Hepatocyte (in vitro differentiated cells): ENCODE data around the gene PTRH1. TPM values are rescaled to one million over a fixed set of nuclear protein-coding genes. Genes with fewer than 3 reads are reported as not detected.
A peak's percentile ranks its signal among the peaks of the same experiment; 100 is the strongest.

ENCODE experiments used
- DNase-seq: peaks from one replicate; pipeline ENCODE4 v3.0.0-alpha.2; 2016; ENCODE audit warnings: low spot score
- H2AFZ ChIP-seq: fragments of 200-600 bp; sonication (generic); 2 replicates; pipeline ENCODE4 v1.6.0; 2016; ENCODE audit warnings: antibody characterized with exemption, mild to moderate bottlenecking
- H3K27ac ChIP-seq: fragments of 200-600 bp; sonication (generic); 2 replicates; pipeline ENCODE4 v1.5.1; 2016; ENCODE audit warnings: mild to moderate bottlenecking
- H3K27me3 ChIP-seq: fragments of 200-600 bp; sonication (generic); 2 replicates; pipeline ENCODE4 v1.6.1; 2016
- H3K36me3 ChIP-seq: fragments of 200-600 bp; sonication (generic); replicated peaks from 2 replicates; pipeline ENCODE4 v1.5.1; 2016; ENCODE audit warnings: low read depth; ENCODE audit not compliant: insufficient read depth
- H3K4me1 ChIP-seq: fragments of 200-600 bp; sonication (generic); 2 replicates; pipeline ENCODE4 v1.5.1; 2016; ENCODE audit warnings: mild to moderate bottlenecking, moderate library complexity; ENCODE audit not compliant: insufficient read depth
- H3K4me2 ChIP-seq: fragments of 200-600 bp; sonication (generic); 2 replicates; pipeline ENCODE4 v1.6.0; 2016
- H3K4me3 ChIP-seq: fragments of 200-600 bp; sonication (generic); 2 replicates; pipeline ENCODE4 v1.5.1; 2016; ENCODE audit warnings: mild to moderate bottlenecking
- H3K79me2 ChIP-seq: fragments of 200-600 bp; sonication (generic); 2 replicates; pipeline ENCODE4 v1.6.0; 2017; ENCODE audit warnings: mild to moderate bottlenecking
- H3K9me2 ChIP-seq: fragments of 200-600 bp; sonication (generic); replicated peaks from 2 replicates; pipeline ENCODE4 v1.6.0; 2017; ENCODE audit warnings: mild to moderate bottlenecking; ENCODE audit not compliant: insufficient read depth
- H3K9me3 ChIP-seq: fragments of 200-600 bp; sonication (generic); 2 replicates; pipeline ENCODE4 v1.5.1; 2016; ENCODE audit warnings: low read depth, mild to moderate bottlenecking
- H4K20me1 ChIP-seq: fragments of 200-600 bp; sonication (generic); 2 replicates; pipeline ENCODE4 v1.6.0; 2016; ENCODE audit warnings: mild to moderate bottlenecking; ENCODE audit not compliant: insufficient read depth, poor library complexity, severe bottlenecking
- EZH2 ChIP-seq: fragments of 200-600 bp; sonication (generic); IDR thresholded peaks from 2 replicates; pipeline ENCODE4 v1.6.1; 2016; ENCODE audit warnings: antibody characterized with exemption, mild to moderate bottlenecking, borderline replicate concordance
- EZH2phosphoT487 ChIP-seq: fragments of 200-600 bp; sonication (generic); IDR thresholded peaks from one replicate; pipeline ENCODE4 v1.6.1; 2018; ENCODE audit warnings: antibody characterized with exemption, mild to moderate bottlenecking, low read depth, moderate library complexity; ENCODE audit not compliant: unreplicated experiment, severe bottlenecking
- WGBS: methylation state at CpG from one replicate; pipeline ENCODE4 v1.1.6; 2016; ENCODE audit warnings: low lambda C conversion rate; ENCODE audit errors: missing lambda C conversion rate; 5-methylcytosine and 5-hydroxymethylcytosine counted together
- polyA plus RNA-seq: library from polyadenylated mRNA; unstranded; fragments of >200 nt; fragmentation: Nextera tagmentation; extraction: Ambion mirVana; gene quantifications from 2 replicates; pipeline ENCODE4 v1.2.1, GENCODE V29; 2016
- total RNA-seq: library from RNA; depleted of rRNA; stranded (reverse); fragments of >200 nt; gene quantifications from 2 replicates; pipeline ENCODE4 v1.2.3, GENCODE V29; 2014
- TF ChIP-seq, protein P1 (sequence below): fragments of 200-600 bp; sonication (generic); IDR thresholded peaks from 2 replicates; pipeline ENCODE4 v1.5.1; 2016; ENCODE audit warnings: antibody characterized with exemption, mild to moderate bottlenecking; ENCODE audit not compliant: poor library complexity

Gene PTRH1
- total and polyA plus RNA-seq, 2 experiments from 2014 or later: 13.5 to 25.9 TPM

DNA sequence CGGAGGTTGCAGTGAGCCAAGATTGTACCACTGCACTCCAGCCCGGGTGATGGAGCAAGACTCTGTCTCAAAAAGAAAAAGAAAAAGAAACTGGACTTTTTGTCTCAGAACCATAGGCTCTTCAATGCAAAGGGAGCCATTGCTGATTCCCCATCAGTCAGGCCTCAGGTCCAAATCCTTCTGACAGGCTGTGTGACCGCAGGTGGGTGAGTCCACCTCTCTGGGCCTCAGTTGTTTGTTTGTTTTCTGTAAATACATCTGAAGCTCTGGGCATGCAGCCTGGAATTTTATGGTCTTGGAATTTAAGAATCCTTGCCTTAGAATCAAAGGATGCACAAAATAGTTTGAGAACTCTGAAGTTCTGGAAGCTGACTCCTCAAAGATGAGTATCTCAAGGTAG, 40.8 kb upstream of the PTRH1 start:
- Histone ChIP-seq H3K4me1 (no peaks in the 10 kb centered on the region), H4K20me1 (no peaks in the 10 kb centered on the region), H2AFZ (no peak overlapping the region), H3K27ac (no peak overlapping the region), H3K9me2 (no peaks in the 10 kb centered on the region), H3K79me2 (no peaks in the 10 kb centered on the region), H3K36me3 (no peaks in the 10 kb centered on the region), H3K9me3 (no peaks in the 10 kb centered on the region), H3K27me3 (peaks cover 47% of the 10 kb centered on the region), H3K4me2 (no peak overlapping the region), H3K4me3 (no peak overlapping the region)
- TF ChIP-seq EZH2phosphoT487 (no peak), EZH2 (no peak)
- TF ChIP-seq, protein P1, sequence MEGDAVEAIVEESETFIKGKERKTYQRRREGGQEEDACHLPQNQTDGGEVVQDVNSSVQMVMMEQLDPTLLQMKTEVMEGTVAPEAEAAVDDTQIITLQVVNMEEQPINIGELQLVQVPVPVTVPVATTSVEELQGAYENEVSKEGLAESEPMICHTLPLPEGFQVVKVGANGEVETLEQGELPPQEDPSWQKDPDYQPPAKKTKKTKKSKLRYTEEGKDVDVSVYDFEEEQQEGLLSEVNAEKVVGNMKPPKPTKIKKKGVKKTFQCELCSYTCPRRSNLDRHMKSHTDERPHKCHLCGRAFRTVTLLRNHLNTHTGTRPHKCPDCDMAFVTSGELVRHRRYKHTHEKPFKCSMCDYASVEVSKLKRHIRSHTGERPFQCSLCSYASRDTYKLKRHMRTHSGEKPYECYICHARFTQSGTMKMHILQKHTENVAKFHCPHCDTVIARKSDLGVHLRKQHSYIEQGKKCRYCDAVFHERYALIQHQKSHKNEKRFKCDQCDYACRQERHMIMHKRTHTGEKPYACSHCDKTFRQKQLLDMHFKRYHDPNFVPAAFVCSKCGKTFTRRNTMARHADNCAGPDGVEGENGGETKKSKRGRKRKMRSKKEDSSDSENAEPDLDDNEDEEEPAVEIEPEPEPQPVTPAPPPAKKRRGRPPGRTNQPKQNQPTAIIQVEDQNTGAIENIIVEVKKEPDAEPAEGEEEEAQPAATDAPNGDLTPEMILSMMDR: no peak
- DNase-seq: no peak
- 100% methylated on average over 3 of the region's 3 CpGs for WGBS

DNA sequence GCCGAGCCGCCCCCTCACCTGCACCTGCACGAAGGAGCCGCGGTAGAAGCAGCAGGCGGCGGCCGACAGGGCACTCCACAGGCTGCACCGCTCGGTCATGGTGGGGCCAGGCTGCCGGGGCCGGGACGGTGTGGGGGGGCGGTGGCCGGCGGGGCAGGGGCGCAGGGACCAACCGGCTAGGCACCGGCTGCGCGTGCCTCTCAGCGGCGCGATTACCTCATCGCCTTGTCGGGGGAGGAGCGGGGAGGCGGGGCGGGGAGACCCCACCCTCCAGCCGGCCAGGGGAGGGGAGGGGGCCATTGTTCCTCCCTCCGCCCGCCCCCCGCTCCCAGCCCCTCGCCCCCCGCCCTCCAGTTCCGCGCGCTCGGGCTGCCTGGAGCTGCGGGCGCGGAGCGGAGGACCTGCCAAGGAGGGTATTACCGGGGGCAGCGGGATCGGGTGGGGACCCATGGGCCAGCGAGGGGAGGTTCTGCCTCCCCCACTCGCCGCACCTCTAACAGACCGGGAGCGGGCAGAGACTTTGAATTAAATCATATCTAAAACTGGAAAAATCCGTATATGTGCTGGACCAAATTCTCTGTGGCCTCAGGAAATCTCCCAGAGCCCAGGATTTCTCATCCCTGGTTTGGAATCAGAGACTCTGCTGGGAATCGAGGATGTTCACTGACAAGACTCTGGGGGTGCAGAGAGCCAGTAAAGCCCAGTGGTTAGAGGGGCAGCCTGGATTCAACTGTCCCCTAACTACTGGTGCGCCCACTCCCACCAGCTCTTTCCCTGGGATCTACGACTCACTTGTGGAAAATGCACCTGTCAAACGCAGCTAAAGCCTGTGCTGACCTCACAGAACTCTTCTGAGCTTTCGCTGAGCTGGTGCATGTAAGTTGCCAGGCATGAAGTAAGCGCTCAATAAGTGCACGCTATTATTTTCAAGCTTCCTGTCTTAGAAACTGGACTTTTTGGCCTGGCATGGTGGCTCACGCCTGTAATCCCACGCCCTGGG, 39.9 kb upstream of the PTRH1 start:
- Histone ChIP-seq H3K9me2 (no peaks in the 10 kb centered on the region), H4K20me1 (no peaks in the 10 kb centered on the region), H3K4me2 (peak overlapping the region; percentile 80), H3K4me3 (no peak overlapping the region), H3K79me2 (no peaks in the 10 kb centered on the region), H3K9me3 (no peaks in the 10 kb centered on the region), H3K27me3 (peaks cover 43% of the 10 kb centered on the region), H3K27ac (no peak overlapping the region), H3K36me3 (no peaks in the 10 kb centered on the region), H3K4me1 (no peaks in the 10 kb centered on the region), H2AFZ (no peak overlapping the region)
- WGBS: 25% methylated on average over 22 of the region's 61 CpGs
- no peak for DNase-seq
- TF ChIP-seq EZH2phosphoT487: peak; percentile 24
- TF ChIP-seq, protein P1: no peak

DNA sequence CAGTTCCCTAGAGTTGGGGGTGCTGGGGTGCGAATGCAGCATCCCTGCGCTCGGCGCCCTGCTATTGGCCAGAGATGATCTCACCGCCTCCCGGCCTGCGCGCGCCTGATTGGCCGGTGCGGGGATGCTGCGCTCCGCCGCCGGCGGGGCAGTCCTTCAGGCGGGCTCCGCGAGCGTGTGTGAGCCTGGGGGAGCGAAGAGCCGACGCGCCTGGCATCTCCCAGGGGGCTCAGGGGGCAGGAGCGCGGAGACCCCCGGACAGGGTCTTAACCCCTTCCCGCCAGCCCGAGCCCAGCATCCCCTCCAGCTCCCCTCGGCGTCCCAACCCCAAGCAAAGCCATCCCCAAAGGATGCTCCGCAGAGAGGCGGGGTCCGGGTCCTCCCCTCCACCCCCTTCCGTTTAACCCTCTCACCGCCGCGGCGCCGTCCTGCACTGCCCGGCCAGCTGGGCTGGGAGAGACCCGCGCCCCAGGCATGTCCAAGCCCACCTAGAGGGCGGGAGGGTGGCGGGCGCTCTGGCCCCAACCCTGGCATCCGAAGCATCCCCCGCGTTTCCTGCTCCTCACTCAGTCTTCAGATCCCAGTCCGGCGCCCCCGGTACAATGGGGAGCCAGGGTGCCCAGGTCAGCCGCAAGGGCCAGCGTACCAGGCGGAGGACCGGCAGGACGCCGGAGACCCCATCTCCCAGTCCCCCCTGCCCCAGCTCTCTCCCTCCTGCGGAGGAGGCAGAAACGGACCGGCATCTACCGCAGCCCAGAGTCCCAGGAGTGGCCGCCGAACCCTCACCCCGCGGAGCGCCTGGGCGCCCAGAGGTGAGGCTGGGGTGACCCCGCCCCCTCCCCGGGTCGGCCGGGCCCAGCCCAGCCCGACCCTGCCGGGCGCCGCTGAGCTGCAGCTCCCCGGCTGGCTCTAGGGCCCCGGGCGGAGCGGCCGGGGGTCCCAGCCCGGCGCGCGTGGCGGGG, 38.9 kb upstream of the PTRH1 start:
- TF ChIP-seq EZH2: peak; percentile 69
- TF ChIP-seq EZH2phosphoT487: no peak
- Histone ChIP-seq H3K9me3 (no peaks in the 10 kb centered on the region), H3K27ac (no peak overlapping the region), H3K4me3 (no peak overlapping the region), H3K9me2 (no peaks in the 10 kb centered on the region), H4K20me1 (no peaks in the 10 kb centered on the region), H2AFZ (no peak overlapping the region), H3K79me2 (no peaks in the 10 kb centered on the region), H3K4me2 (peak overlapping the region; percentile 80), H3K27me3 (peaks cover 43% of the 10 kb centered on the region), H3K36me3 (no peaks in the 10 kb centered on the region), H3K4me1 (no peaks in the 10 kb centered on the region)
- no peak for DNase-seq
- 5% methylated on average over 67 of the region's 86 CpGs for WGBS

DNA sequence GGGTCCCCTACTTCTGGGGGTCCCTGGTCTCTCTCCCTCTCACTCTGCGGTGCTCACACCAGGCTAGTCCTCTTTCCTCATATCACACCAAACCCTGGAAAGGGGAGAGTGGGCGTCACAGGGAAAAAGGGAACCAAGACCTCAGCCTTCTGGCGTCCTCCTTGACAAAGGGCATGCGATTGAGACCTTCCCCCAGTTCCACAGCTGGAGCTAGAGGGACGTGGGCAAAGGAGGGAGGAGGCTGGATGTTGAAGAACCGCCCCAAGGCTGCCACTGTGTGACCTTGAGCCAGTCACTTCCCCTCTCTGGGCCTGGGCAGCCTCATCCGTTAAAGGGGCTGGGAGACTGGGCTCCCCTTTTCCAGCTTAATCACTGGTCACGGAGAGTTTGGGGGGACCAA, 38.2 kb upstream of the PTRH1 start:
- H3K4me2 ChIP-seq: no peak overlapping the region
- H3K79me2 ChIP-seq: no peaks in the 10 kb centered on the region
- no peak for DNase-seq
- H3K27me3 ChIP-seq: peaks cover 43% of the 10 kb centered on the region
- H3K36me3 ChIP-seq: no peaks in the 10 kb centered on the region
- H4K20me1 ChIP-seq: no peaks in the 10 kb centered on the region
- TF ChIP-seq EZH2phosphoT487: no peak
- no peak for TF ChIP-seq EZH2
- TF ChIP-seq, protein P1: no peak
- no peak overlapping the region for H2AFZ ChIP-seq
- H3K4me1 ChIP-seq: no peaks in the 10 kb centered on the region
- H3K9me2 ChIP-seq: no peaks in the 10 kb centered on the region
- no peaks in the 10 kb centered on the region for H3K9me3 ChIP-seq
- H3K27ac ChIP-seq: no peak overlapping the region
- 63% methylated on average over 8 of the region's 8 CpGs for WGBS
- no peak overlapping the region for H3K4me3 ChIP-seq
